HG02870 (cell line): ENCODE measurements around the gene MAPKAPK2.
A peak's percentile ranks its signal among the peaks of the same experiment; 100 is the strongest.
"Not testable (repeated sequence)": the region's sequence is repeated elsewhere in the genome, so short reads cannot be mapped to it uniquely, and the experiment has no call there.

ENCODE experiments used
- ATAC-seq: cut with Tn5 transposase; IDR thresholded peaks from one replicate; pipeline ENCODE4 v1.9.1; 2021; ENCODE audit warnings: mild to moderate bottlenecking, moderate library complexity; ENCODE audit not compliant: unreplicated experiment

The MAPKAPK2 gene

DNA sequence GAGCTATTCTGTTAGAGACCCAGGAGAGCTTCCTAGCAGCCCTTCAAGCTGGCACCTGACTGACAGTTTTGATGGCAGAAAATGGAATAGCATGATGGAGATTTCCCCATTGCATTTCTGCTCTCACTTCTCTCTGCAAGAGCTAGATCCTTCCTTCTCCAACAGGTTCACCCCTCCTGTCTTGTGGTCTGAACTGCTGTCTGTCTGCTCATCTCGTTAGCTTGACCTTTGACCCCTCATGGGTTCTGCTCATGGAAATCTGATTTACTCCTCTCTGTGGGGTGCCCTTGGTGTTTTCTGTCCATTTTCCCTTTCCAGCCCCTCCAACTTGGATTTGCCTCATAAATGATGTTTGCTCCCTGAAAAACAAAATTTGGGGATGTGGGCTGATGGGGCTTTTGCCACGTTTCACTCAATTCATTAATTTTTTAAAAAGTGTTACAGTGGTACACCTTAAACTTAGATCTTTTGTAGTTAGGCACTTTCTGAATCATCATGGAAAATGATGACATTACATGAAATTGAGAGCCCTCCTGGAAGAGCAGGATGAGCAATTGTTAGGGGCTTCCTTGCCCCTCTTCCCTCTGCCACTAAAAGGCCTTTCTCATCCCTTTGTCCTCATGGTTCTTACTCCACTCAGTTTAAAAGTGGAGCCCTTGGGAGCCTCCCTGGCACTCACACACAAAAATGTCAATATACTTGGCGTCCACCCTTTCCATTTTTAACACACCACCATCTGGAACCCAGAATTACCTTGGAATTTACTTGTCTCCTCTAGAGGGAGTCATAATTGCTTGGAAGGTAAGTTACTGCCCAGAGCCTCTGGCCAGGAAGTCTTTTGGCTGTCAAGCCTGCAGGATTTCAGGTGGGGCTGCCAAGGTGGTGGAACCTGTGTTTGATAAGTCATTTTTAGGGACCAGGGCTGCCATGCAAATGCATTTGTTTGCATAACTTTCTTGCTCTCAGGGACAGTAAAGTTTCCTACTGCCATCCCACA lies 54.0 kb downstream of the MAPKAPK2 start:
- no peak for ATAC-seq

DNA sequence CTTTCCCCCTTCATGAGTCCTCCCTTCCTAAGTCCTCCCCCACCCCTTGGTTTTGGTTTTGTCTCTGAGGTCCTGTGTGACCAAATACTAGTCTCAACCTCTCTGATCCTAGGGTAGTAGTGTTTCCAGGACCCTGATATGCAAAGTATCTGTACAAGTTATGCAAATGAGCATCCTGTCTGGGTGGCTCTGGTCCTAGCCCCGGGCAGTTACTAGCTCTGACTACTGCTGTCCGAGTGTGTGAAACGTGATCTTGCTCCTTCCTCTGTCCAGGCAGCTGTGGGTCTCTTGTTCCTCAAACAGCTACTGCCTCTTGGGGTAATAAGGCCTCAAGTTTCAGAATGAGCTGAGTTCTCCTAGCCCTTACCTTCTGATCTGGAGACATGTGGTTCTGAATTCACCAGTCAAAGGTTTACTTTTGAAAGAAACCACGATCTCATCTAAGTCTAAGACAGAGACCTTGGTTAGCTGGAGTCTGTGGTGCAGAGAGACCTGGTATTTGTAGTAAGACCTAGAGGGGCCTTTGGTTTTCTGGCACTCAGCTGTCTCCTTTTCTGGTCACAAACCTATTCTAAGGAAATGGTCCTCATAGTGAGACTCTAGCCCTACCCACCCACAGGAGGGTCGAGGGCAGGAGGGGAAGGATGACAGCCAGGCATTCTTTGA lies 54.8 kb downstream of the MAPKAPK2 start:
- peak; percentile 81 for ATAC-seq

- ATAC-seq = no peak
Observed at GRCh38 chr1:206741142-206741701, 56.5 kb downstream of the MAPKAPK2 start.

DNA sequence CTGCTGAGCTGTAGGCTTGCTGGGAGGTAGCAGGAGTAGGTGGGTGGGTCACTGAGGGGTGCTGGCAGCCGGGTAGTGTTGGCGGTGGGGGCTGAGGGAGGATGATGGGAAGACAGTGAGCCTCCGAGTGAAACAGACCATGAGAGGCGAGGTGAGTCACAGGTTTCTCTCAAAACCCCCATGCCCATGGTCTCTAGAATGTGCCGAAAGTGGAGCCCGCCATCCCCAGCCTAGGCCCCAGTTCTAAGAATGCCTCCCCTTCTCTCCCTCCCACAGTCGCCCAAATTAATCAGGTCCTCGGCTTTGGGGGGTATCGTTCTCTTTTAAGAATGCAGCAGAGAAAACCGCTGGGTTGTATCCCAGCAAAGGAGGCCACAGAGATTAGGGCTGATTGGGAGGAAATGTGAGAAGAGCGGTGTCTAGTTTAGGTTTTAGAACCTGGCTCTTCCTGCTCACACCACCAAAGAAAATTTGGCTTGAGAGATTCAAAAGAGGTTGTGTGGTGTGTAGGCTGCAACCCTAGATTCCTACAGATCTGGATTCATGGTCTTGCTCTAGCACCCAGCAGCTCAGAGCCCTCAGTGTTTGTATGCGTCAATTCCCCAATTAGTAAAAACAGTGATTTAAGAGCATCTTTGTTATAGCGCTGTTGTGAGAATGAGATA lies 58.1 kb downstream of the MAPKAPK2 start:
- no peak for ATAC-seq

DNA sequence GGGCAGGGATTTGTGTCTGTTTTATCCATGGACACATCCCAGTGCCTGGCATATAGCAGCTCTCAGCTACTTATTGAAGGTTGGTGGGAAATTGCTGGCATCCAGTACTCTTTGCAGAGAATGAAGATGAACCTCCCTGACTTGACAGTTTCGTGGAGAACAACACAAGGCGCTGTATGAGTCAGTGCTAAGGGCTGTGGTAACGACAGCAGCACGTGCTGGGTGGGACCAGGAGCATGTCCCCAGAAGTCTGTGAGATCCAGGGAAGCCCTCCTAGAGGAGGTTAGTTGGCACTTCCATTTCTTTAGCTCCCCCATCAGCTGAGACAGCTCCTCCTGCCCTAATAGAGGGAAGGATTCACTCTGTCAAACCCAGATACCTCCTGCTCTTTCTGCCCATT lies 60.0 kb downstream of the MAPKAPK2 start:
- ATAC-seq = no peak

- ATAC-seq = no peak
Observed at GRCh38 chr1:206745301-206745700, 60.6 kb downstream of the MAPKAPK2 start.

DNA sequence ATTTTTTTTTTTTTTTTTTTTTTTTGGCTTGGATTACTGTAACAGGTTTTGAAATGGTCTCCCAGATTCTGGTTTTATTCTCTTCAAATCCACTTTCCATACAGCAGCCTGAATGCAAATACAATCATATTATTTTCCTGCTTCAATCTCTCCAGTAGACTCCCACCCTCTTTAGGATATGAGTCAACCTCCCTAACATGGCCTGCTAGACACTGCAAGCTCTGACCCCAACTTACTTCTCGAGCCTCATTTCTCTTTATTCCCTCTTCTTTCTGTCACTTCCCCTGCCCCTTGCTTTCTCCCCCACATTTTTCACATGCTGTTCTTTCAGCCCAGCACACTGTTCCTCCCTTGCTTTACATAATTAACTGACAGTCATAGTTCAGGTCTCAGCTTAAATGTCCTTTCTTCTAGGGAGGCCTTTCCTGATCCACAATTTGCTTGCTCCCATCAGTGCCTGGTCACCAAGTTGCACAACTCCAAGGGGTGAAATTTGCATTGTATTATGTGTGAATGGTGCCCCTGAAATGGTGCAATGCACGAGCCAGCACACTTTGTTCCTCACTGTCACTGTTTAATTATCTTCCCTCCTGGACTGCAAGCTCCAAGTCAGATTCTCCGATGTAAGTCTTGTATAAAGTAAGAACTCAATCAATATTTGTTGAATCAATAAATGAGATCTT lies 63.8 kb downstream of the MAPKAPK2 start:
- no peak for ATAC-seq

GRCh38 chr1:206751891-206752290 lies 67.2 kb downstream of the MAPKAPK2 start:
- ATAC-seq = no peak

- no peak for ATAC-seq
Observed at GRCh38 chr1:206752481-206752880, 67.8 kb downstream of the MAPKAPK2 start.

- no peak for ATAC-seq
Observed at GRCh38 chr1:206753141-206753540, 68.4 kb downstream of the MAPKAPK2 start.

DNA sequence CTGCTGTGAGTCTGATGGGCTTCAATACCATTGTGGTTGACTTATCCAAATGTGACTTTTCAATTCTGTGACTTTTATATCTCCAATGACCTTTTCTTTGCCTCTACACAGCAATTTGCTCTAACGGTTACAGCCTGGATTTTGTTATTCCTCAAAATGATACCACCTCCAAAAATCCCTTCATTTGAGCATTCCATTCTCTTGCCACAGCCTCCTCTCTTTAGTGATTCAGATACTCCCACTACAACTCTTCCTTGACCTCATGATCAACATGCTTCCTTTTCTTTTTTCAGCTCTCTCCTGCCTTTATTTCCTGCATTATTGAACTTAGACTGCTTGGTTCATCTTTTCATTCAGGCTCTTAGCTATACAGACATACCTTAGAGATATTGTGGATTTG lies 69.3 kb downstream of the MAPKAPK2 start:
- no peak for ATAC-seq

DNA sequence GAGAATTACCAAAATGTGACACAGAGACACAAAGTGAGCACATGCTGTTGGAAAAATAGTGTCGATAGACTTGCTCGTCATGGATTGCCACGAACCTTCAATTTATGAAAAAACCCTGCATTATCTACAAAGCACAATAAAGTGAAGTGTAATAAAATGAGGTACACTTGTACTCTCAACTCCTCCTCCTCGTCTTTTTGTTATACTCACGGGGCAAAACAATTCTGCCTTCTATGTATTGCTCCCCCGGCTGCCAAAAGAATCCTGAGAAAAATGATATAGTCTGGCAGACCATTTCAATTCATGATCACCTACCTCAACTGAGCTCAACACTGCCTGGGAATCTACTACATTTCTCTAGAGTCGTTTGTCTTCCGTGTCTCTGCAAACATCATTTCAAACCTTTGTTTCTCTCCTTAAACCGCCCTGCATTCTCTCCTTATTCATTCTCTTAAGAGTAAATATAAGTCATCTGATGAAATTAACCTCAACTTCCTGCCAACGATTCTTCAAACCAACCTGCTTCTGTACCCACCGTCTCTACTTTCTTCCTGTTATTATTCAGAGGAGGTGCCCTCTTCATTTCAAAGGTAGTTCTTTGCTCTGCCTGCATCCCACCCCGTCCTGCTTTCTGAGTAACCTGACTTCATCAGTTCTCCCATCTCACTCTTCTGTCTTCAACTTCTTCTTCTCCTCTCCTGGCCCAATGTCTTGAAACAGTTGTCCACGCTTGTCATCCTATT lies 73.0 kb downstream of the MAPKAPK2 start:
- no peak for ATAC-seq

DNA sequence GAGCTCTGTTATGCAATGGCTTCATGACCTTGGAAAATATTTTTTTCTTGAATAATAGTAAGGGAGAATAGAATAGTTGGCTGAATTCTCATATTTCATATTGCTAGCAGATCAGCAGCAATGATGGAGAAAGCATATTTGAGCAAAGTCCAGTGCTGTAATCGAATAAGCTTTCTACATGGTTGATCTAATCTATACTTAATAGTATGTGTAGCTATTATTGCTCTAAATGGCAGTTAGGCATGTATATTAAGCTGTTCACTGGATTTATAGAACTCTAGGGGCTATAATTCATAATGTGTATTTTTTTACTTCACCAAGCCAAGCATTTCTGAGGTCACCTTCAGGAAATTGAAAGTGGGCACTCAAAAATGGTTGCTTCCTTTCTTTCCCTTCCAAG lies 75.9 kb downstream of the MAPKAPK2 start:
- ATAC-seq = no peak

DNA sequence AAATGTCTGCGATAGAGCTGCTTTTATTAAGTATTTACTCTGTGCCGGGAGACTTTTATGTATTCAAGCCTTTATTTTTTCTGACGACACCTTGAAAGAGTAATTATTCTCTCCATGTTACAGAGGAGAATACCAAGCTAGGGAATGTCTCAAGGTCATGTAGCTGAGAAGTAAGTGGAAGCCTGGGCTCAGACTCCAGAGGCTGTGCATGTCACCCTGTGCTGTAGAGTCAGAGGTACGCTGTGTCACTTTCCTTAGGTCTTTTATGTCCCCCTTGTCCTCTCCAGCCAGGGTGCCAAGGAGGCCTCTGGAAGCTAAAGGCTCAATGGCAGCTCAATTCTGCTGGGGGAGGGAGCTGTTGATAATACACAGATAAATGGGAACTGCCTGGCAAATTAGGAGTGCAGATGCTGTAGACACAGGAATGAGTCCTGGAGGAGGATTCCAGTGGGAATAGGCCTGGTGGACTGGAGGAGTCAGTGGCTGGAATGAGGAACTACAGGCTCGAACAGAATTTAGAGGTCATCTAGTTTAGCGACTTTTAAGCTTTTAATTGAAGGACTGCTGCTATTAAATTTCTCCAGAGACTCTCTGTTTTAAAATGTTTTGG lies 76.6 kb downstream of the MAPKAPK2 start:
- ATAC-seq = no peak

DNA sequence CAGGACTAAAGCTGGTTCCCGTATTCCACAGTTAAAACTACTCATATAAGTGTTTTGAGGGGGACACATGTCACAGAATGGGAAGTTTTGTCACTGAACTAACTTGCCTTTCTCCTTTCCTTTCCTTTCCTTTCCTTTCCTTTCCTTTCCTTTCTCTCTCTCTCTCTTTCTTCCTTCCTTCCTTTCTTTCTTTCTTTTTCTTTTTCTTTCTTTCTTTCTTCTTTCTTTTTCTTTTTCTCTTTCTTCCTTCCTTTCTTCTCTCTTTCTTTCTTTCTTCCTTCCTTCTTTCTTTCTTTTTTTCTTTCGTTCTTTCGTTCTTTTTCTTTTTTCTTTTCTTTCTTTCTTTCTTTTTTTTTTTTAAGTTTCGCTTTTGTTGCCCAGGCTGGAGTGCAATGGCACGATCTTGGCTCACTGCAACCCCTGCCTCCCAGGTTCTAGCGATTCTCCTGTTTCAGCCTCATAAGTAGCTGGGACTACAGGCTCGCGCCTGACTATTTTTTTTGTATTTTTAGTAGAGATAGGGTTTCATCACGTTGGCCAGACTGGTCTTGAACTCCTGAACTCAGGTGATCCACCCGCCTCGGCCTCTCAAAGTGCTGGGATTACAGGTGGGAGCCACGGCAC lies 78.1 kb downstream of the MAPKAPK2 start:
- not testable (repeated sequence) for ATAC-seq

DNA sequence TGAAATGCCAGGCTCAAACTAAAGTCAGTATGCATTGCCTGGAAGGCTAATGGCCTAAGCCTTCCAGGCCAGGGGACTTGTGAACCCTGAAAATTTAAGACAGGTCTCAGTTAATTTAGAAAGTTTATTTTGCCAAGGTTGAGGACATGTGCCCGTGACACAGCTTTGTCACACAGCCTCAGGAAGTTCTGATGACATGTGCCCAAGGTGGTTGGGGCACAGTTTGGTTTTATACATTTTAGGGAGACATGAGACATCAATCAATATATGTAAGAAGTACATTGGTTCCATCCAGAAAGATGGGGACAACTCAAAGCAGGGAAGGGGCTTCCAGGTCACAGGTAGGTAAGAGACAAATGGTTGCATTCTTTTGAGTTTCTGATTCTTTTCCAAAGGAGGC lies 81.1 kb downstream of the MAPKAPK2 start:
- ATAC-seq = not testable (repeated sequence)

DNA sequence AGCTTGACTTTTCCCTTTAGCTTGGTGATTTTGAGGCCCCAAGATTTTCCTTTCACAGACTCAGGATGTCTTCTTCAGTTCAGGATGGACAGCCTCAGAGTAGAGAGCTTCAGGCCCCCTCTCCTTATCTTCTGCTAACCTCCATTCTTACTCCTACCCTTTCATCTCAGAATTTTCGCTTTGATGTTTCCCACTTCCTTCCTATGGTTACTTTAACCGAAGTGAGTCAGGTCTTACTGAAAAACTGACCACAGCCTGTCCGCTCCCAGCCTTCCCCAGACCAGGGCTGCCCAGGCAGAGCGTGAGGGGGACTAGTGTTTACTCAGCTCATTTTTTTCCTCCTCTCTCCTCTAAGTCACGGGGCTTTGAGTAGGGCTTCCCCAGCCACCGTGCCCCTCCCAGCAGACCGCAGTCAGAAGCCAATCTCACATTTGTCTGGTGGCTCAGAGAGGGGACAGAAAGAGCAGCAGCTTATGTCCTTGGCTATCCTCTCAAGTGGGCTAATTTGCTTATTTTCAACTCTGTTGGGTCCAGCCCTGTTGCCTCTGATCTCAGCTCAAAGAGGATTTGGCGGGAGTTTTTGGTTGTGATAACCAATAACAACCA lies 81.6 kb downstream of the MAPKAPK2 start:
- ATAC-seq = peak; percentile 49

DNA sequence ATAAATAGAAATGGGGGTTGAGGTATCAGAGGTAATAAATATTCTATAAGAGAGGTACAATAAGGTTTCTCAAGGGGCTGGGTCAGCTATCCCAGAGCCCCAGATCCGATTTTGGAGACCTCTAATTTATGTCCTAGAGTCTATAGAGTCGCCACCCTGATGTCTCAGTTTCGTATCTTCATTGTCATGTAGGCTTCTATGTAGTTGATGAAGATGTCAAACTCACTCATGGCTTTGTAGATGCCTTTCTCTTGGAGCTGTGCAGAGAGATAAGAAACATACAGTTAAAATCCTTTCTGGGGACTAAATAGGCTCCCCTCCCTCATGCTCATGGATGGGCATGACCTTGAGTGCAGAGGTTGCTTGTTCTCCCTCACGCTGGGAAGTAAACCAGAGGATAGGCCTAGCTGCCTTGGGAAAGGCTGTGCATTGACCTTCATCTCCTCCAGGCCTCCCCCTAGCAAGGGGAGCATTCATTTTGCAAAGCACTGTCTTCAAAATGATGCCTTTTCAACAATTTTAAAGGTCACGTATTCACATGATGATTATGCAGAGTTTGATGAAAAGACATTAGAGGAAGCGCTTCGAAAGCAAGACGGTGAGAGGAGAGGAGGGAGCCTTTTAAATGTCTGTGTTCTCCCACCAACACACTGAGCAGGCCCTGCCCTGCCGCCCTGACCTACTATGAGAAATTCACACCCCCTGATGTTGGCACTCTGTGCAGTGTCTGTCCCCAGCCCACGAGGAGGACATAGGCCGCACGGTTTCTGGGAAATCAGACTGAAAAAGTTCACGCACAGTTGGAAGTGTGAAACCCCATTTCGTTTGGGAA lies 84.0 kb downstream of the MAPKAPK2 start:
- no peak for ATAC-seq
